Measurements from ENCODE around the gene SOCS4. TPM values are rescaled to one million over a fixed set of nuclear protein-coding genes. Genes with fewer than 3 reads are reported as not detected.

SOCS4 gene
- total RNA-seq, 2 donors from 2014 or later, result 8.2 to 9.7 TPM

DNA sequence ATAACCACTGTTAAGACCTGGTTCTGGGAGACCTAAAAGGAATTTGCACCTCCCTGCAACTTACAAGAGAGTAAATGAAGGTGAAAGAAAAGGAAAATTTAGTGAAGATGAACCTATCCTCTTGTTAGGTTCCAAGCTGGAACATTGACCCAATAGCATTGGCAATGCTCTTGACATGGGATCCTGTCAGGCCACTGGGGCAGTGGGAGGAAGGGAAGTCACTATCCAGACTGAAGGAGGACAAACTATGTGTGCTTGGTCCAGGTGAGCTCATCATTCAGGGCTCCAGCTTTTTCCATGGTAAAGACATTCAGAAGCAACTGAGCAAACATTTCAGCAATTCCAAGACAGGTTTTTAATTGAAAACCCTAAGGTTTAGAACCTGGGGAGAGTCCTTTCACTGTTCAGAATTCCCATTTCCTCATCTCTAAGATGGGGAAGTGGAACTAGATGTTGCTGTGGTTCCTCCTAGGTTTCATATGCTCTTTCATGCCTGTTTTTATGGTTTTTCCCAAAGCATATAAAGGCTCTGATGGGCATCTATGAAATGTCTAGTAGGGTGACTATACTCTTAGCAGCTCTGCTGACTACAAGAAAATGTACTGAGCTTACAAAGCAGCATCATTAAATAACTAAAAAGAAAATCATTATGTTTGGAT is 57.5 kb downstream of the SOCS4 start:
- DNase-seq (ENCODE audit: low spot score), result no peak
- Histone ChIP-seq H3K27me3 (replicated peaks; ENCODE audit: insufficient read depth) (no peaks in the 10 kb centered on the region), H3K9me3 (no peaks in the 10 kb centered on the region), H3K36me3 (no peaks in the 10 kb centered on the region), H3K4me3 (no peak overlapping the region), H3K4me1 (replicated peaks) (no peaks in the 10 kb centered on the region), H3K27ac (no peak overlapping the region)
- intact Hi-C loops (cut with DNase I), result no loop called here
- TF ChIP-seq, protein P1, sequence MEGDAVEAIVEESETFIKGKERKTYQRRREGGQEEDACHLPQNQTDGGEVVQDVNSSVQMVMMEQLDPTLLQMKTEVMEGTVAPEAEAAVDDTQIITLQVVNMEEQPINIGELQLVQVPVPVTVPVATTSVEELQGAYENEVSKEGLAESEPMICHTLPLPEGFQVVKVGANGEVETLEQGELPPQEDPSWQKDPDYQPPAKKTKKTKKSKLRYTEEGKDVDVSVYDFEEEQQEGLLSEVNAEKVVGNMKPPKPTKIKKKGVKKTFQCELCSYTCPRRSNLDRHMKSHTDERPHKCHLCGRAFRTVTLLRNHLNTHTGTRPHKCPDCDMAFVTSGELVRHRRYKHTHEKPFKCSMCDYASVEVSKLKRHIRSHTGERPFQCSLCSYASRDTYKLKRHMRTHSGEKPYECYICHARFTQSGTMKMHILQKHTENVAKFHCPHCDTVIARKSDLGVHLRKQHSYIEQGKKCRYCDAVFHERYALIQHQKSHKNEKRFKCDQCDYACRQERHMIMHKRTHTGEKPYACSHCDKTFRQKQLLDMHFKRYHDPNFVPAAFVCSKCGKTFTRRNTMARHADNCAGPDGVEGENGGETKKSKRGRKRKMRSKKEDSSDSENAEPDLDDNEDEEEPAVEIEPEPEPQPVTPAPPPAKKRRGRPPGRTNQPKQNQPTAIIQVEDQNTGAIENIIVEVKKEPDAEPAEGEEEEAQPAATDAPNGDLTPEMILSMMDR (IDR thresholded peaks at IDR 0.05), result no peak
- no peak for TF ChIP-seq POLR2A (IDR thresholded peaks at IDR 0.05)
- no peak for TF ChIP-seq POLR2AphosphoS5 (IDR thresholded peaks at IDR 0.05)

DNA sequence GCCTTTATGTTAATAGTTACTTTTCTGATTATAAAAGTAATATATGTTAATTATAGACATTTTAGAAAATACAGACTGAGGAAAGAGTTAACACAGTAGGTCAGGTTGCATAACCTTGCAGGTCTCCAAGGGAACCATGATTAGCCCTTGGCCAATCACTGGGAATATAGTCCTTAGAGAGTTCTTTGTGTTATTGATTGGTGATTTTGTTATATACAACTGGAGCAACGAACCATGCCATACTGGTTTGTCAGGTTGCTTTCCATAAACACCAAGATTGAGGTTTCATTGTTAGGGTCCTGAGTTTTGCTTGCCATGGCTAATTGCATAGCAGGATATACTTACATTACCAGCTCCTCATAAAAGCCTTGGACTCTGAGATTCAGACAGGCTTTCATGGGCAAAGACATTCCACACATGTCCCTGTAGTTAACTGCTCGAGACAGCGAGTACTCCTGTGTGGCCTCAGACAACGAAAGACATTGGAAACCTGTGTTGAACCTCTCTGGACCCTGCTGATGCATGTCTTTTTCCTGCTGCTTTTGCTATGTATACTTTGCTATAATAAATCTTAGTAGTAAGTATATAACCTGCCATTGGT is 58.1 kb downstream of the SOCS4 start:
- Histone ChIP-seq H3K36me3 (no peaks in the 10 kb centered on the region), H3K9me3 (no peaks in the 10 kb centered on the region), H3K4me3 (no peak overlapping the region), H3K4me1 (replicated peaks) (no peaks in the 10 kb centered on the region), H3K27me3 (replicated peaks; ENCODE audit: insufficient read depth) (no peaks in the 10 kb centered on the region), H3K27ac (no peak overlapping the region)
- no peak for DNase-seq (ENCODE audit: low spot score)
- TF ChIP-seq, protein P1 (IDR thresholded peaks at IDR 0.05), result no peak
- no peak for TF ChIP-seq POLR2AphosphoS5 (IDR thresholded peaks at IDR 0.05)
- no peak for TF ChIP-seq POLR2A (IDR thresholded peaks at IDR 0.05)
- intact Hi-C loops (cut with DNase I), result no loop called here
- WGBS, result 39% methylated on average over 4 of the region's 4 CpGs

DNA sequence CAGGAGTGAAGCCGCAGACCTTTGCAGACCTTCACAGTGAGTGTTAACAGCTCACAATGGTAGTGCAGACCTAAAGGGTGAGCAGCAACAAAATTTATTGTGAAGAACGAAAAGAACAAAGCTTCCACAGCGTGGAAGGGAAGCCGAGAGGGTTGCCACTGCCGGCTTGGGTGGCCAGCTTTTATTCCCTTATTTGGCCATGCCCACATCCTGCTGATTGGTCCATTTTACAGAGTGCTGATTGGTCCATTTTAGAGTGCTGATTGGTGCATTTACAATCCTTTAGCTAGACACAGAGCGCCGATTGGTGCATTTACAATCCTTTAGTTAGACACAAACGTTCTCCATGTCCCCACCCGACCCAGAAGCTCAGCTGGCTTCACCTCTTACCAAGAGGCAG is 59.9 kb downstream of the SOCS4 start:
- intact Hi-C loops (cut with DNase I), result no loop called here
- 92% methylated on average over 9 of the region's 9 CpGs for WGBS
- Histone ChIP-seq H3K9me3 (no peaks in the 10 kb centered on the region), H3K27ac (no peak overlapping the region), H3K4me3 (no peak overlapping the region), H3K4me1 (replicated peaks) (no peaks in the 10 kb centered on the region), H3K36me3 (no peaks in the 10 kb centered on the region), H3K27me3 (replicated peaks; ENCODE audit: insufficient read depth) (no peaks in the 10 kb centered on the region)
- no peak for DNase-seq (ENCODE audit: low spot score)
- TF ChIP-seq POLR2A (IDR thresholded peaks at IDR 0.05) (no peak), POLR2AphosphoS5 (IDR thresholded peaks at IDR 0.05) (no peak)
- TF ChIP-seq, protein P1 (IDR thresholded peaks at IDR 0.05), result no peak

DNA sequence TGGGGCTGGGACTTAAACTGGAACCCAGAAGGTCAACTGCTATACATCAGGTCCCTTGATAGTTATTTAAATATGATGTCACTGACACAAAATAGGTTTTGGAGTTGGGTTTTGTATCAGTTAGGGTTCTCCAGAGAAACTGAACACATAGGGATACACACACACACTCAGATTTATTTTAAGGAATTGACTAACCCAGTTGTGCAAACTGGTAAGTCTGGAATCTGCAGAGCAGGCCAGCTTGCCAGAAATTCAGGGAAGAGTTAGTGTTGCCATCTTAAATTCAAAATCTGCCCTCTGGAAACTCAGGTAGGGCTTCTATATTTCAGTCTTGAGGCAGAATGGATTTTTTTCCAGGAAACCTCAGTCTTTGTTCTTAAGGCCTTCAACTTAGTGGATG is 61.3 kb downstream of the SOCS4 start:
- intact Hi-C loops (cut with DNase I), result loop anchor here (2.0 kb wide), 1 partner anchor 72 kb away; no protein-coding TSS in a partner anchor
- H3K9me3 ChIP-seq, result no peaks in the 10 kb centered on the region
- TF ChIP-seq, protein P1 (IDR thresholded peaks at IDR 0.05), result no peak
- no peak for TF ChIP-seq POLR2AphosphoS5 (IDR thresholded peaks at IDR 0.05)
- TF ChIP-seq POLR2A (IDR thresholded peaks at IDR 0.05), result no peak
- DNase-seq (ENCODE audit: low spot score), result no peak
- no peak overlapping the region for H3K27ac ChIP-seq
- no peaks in the 10 kb centered on the region for H3K27me3 ChIP-seq (replicated peaks; ENCODE audit: insufficient read depth)
- H3K36me3 ChIP-seq, result no peaks in the 10 kb centered on the region
- H3K4me3 ChIP-seq, result no peak overlapping the region
- no peaks in the 10 kb centered on the region for H3K4me1 ChIP-seq (replicated peaks)

DNA sequence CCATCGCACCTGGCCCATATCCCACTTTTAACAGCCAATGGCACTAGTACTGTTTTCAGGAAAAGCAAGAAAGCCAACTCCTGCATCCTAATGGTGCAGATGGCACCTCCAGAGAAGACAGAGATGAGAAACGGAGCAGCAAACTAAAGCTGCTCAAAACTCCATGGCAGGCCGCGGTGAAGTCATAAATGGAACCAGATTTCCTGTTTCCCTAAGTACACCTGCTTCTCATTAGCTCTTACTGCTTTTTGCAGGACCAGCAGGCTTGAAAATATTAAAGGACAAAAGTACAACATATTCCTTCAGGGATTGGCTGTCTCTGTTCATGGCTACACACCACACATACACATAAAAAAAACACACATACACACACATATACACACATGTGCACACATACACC is 65.3 kb downstream of the SOCS4 start:
- Histone ChIP-seq H3K9me3 (no peaks in the 10 kb centered on the region), H3K27ac (no peak overlapping the region), H3K4me3 (no peak overlapping the region), H3K36me3 (no peaks in the 10 kb centered on the region), H3K27me3 (replicated peaks; ENCODE audit: insufficient read depth) (no peaks in the 10 kb centered on the region), H3K4me1 (replicated peaks) (no peaks in the 10 kb centered on the region)
- intact Hi-C loops (cut with DNase I), result loop anchor here (5.0 kb wide), 1 partner anchor 35 kb away; the partner anchor contains the start of gene LGALS3
- no peak for TF ChIP-seq POLR2A (IDR thresholded peaks at IDR 0.05)
- TF ChIP-seq, protein P1 (IDR thresholded peaks at IDR 0.05), result no peak
- TF ChIP-seq POLR2AphosphoS5 (IDR thresholded peaks at IDR 0.05), result no peak
- DNase-seq (ENCODE audit: low spot score), result no peak
- WGBS, result 70% methylated on average over 4 of the region's 4 CpGs

Measured in prostate gland (tissue), 2 donors.